PFSK-1 (cell line): ENCODE results near the gene PAX4.

Experiments used
- FOXP2 ChIP-seq: optimal IDR thresholded peaks from 2 replicates; pipeline ENCODE3; 2011; ENCODE audit warnings: borderline replicate concordance, control low read depth, inconsistent platforms; ENCODE audit not compliant: insufficient read depth; ENCODE audit errors: extremely low read length, extremely low read depth
- POLR2AphosphoS5 ChIP-seq: IDR thresholded peaks from 2 replicates; pipeline ENCODE4 v1.6.1; 2012; ENCODE audit warnings: low read depth, mild to moderate bottlenecking, control low read depth, low read length, moderate library complexity
- SIN3A ChIP-seq: IDR thresholded peaks from 2 replicates; pipeline ENCODE4 v1.6.1; 2012; ENCODE audit warnings: mild to moderate bottlenecking, low read length, moderate library complexity, borderline replicate concordance; ENCODE audit not compliant: insufficient read depth
- TAF1 ChIP-seq: IDR thresholded peaks from 2 replicates; pipeline ENCODE4 v1.6.1; 2012; ENCODE audit warnings: low read length, control low read depth, borderline replicate concordance; ENCODE audit not compliant: insufficient read depth
- TF ChIP-seq, protein P1 (sequence below), 2 experiments: IDR thresholded peaks; 2 replicates each; pipeline versions ENCODE4 v1.6.1 to v1.8.0; 2011 to 2012; ENCODE audit warnings: low read depth in 2 of 2, low read length in 2 of 2, control low read depth in 1 of 2, inconsistent platforms in 1 of 2, mild to moderate bottlenecking in 1 of 2, moderate library complexity in 1 of 2; ENCODE audit not compliant: insufficient read depth in 1 of 2

DNA sequence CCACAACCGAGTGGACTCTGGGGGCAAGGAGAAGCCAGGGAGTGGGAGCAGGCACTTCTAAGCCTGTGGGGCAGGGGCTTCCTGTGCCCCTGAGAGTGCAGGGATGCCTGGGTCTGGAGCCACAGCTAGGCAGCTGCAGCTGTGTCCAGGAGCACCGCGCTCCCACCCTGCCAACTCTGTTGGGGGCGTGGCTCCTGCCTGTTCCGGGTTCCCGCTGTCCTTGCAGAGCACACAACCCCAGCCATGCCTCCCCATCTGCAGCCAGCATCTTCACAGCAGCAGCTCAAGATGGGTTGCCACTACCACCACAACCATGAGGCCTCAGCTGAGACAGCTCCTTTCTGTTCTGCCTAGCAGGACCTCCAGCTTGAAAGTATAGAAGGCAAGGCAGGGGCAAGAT, 8.6 kb downstream of the PAX4 start:
- TF ChIP-seq, protein P1, sequence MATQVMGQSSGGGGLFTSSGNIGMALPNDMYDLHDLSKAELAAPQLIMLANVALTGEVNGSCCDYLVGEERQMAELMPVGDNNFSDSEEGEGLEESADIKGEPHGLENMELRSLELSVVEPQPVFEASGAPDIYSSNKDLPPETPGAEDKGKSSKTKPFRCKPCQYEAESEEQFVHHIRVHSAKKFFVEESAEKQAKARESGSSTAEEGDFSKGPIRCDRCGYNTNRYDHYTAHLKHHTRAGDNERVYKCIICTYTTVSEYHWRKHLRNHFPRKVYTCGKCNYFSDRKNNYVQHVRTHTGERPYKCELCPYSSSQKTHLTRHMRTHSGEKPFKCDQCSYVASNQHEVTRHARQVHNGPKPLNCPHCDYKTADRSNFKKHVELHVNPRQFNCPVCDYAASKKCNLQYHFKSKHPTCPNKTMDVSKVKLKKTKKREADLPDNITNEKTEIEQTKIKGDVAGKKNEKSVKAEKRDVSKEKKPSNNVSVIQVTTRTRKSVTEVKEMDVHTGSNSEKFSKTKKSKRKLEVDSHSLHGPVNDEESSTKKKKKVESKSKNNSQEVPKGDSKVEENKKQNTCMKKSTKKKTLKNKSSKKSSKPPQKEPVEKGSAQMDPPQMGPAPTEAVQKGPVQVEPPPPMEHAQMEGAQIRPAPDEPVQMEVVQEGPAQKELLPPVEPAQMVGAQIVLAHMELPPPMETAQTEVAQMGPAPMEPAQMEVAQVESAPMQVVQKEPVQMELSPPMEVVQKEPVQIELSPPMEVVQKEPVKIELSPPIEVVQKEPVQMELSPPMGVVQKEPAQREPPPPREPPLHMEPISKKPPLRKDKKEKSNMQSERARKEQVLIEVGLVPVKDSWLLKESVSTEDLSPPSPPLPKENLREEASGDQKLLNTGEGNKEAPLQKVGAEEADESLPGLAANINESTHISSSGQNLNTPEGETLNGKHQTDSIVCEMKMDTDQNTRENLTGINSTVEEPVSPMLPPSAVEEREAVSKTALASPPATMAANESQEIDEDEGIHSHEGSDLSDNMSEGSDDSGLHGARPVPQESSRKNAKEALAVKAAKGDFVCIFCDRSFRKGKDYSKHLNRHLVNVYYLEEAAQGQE (IDR thresholded peaks at IDR 0.05; ENCODE audit: insufficient read depth in 1 of 2, low read depth in 2 of 2, low read length in 2 of 2) = no peak
- no peak for TF ChIP-seq TAF1
- TF ChIP-seq POLR2AphosphoS5 = no peak
- no peak for TF ChIP-seq FOXP2
- no peak for TF ChIP-seq SIN3A
